ENCODE measurements around the gene ADAMTS18.

- TF ChIP-seq TRIM28 (IDR thresholded peaks at IDR 0.05; ENCODE audit: borderline replicate concordance, low read length) (no peak), ZNF169 (tag by site-specific recombination; IDR thresholded peaks at IDR 0.05) (no peak), IKZF3 (tag by site-specific recombination; IDR thresholded peaks at IDR 0.05) (no peak), CTCF (tag by site-specific recombination; IDR thresholded peaks at IDR 0.05) (no peak), ZBTB7A (tag by site-specific recombination; IDR thresholded peaks at IDR 0.05; ENCODE audit: low read depth) (no peak), KLF1 (tag by site-specific recombination; IDR thresholded peaks at IDR 0.05) (no peak), ZNF513 (tag by site-specific recombination; IDR thresholded peaks at IDR 0.05) (no peak), ZNF23 (tag by site-specific recombination; IDR thresholded peaks at IDR 0.05; ENCODE audit: borderline replicate concordance) (no peak), ELK4 (IDR thresholded peaks at IDR 0.05; ENCODE audit: borderline replicate concordance, low read depth, low read length) (no peak)
These were observed 40.1 kb downstream of the ADAMTS18 start for GRCh38 chr16:77394699-77395098.

All from HEK293 (cell line).